H1 (cell line): ENCODE data around the gene NAP1L5. TPM values are rescaled to one million over a fixed set of nuclear protein-coding genes. Genes with fewer than 3 reads are reported as not detected.

Experiments
- CTCF ChIA-PET: fragments of 300-600 bp; sonication (Branson Sonifier 250); formaldehyde crosslinking; loops from one replicate; lab custom pipeline; 2021; ENCODE audit not compliant: partially characterized antibody; lab: Charles Lee
- POLR2A ChIA-PET: fragments of 300-600 bp; sonication (Branson Sonifier 250); formaldehyde crosslinking; loops from one replicate; lab custom pipeline; 2021; ENCODE audit warnings: inconsistent platforms; ENCODE audit not compliant: partially characterized antibody; lab: Charles Lee
- DNase-seq, 2 experiments: peaks; one replicate each; pipeline versions ENCODE4 v3.0.0 to v3.0.0-alpha.2; 2010 to 2022; ENCODE audit warnings: low spot score in 2 of 2, low read depth in 1 of 2, mixed read lengths in 1 of 2
- FAIRE-seq: peaks from 2 replicates; lab custom pipeline; 2011; peaks lifted over from hg19 to GRCh38; lab: Jason Lieb, UNC
- H2AFZ ChIP-seq: 2 replicates; pipeline ENCODE4 v1.8.1; 2012; ENCODE audit warnings: low read length, inconsistent platforms
- H2AK5ac ChIP-seq: 2 replicates; pipeline ENCODE4 v1.6.1; 2013; ENCODE audit warnings: low read depth, low read length
- H2BK120ac ChIP-seq: replicated peaks from 2 replicates; pipeline ENCODE3; 2013; ENCODE audit warnings: low read depth, low read length, inconsistent platforms
- H2BK12ac ChIP-seq: 2 replicates; pipeline ENCODE4 v1.6.1; 2013; ENCODE audit warnings: low read depth, low read length
- H2BK15ac ChIP-seq: 2 replicates; pipeline ENCODE4 v1.6.1; 2013; ENCODE audit warnings: low read length
- H2BK20ac ChIP-seq: 2 replicates; pipeline ENCODE4 v1.6.1; 2013; ENCODE audit warnings: low read length
- H2BK5ac ChIP-seq: 2 replicates; pipeline ENCODE4 v1.6.1; 2013; ENCODE audit warnings: low read depth, low read length
- H3K14ac ChIP-seq: 2 replicates; pipeline ENCODE4 v1.6.1; 2013; ENCODE audit warnings: inconsistent platforms; ENCODE audit not compliant: insufficient read length
- H3K18ac ChIP-seq: 2 replicates; pipeline ENCODE4 v1.6.1; 2013; ENCODE audit warnings: low read length; ENCODE audit errors: extremely low read depth
- H3K23ac ChIP-seq: 2 replicates; pipeline ENCODE4 v1.6.1; 2013; ENCODE audit warnings: inconsistent platforms; ENCODE audit not compliant: insufficient read length
- H3K23me2 ChIP-seq: 2 replicates; pipeline ENCODE4 v1.6.1; 2013; ENCODE audit warnings: low read depth, low read length
- H3K27ac ChIP-seq: 2 replicates; pipeline ENCODE4 v1.6.1; 2011; ENCODE audit warnings: low read depth, low read length, inconsistent platforms
- H3K27me3 ChIP-seq, 4 experiments: replicated peaks in 1 of 4; 1 replicate in 1 of 4; 2 replicates in 3 of 4; pipeline versions ENCODE4 v1.6.1 to v1.8.1; 2011 to 2013; ENCODE audit warnings: low read length in 3 of 4, mild to moderate bottlenecking in 3 of 4, inconsistent platforms in 2 of 4, mixed read lengths in 2 of 4, moderate library complexity in 1 of 4; ENCODE audit not compliant: control insufficient read depth in 3 of 4, insufficient read depth in 3 of 4; ENCODE audit errors: extremely low read depth in 1 of 4
- H3K36me3 ChIP-seq, 4 experiments: 2 replicates each; pipeline versions ENCODE4 v1.6.1 to v1.8.1; 2011 to 2013; ENCODE audit warnings: mild to moderate bottlenecking in 4 of 4, low read length in 3 of 4, moderate library complexity in 2 of 4, control low read depth in 1 of 4, inconsistent platforms in 1 of 4; ENCODE audit not compliant: insufficient read depth in 4 of 4, control insufficient read depth in 2 of 4
- H3K4ac ChIP-seq: replicated peaks from 2 replicates; pipeline ENCODE3; 2013; ENCODE audit warnings: low read length, low read depth, mixed read lengths, inconsistent platforms; ENCODE audit not compliant: insufficient read length
- H3K4me1 ChIP-seq, 4 experiments: replicated peaks in 1 of 4; 1 replicate in 1 of 4; 2 replicates in 3 of 4; pipeline versions ENCODE4 v1.6.1 to v1.8.1; 2011 to 2013; ENCODE audit warnings: low read length in 3 of 4, inconsistent platforms in 2 of 4, mixed read lengths in 1 of 4; ENCODE audit not compliant: insufficient read depth in 4 of 4, control insufficient read depth in 3 of 4
- H3K4me2 ChIP-seq, 2 experiments: 2 replicates each; pipeline versions ENCODE4 v1.6.1 to v1.8.1; 2011 to 2013; ENCODE audit warnings: low read depth in 2 of 2, low read length in 2 of 2, control low read depth in 1 of 2, inconsistent platforms in 1 of 2, mild to moderate bottlenecking in 1 of 2; ENCODE audit not compliant: insufficient read depth in 1 of 2
- H3K4me3 ChIP-seq, 4 experiments: fragments of 200-600, 300-600 bp in 1 of 4; sonication (generic), shearing (Covaris generic), sonication (Bioruptor Twin) in 1 of 4; 2 replicates each; pipeline versions ENCODE4 v1.5.1 to v1.8.1; 2011 to 2016; ENCODE audit warnings: low read length in 4 of 4, low read depth in 3 of 4, control low read depth in 2 of 4, inconsistent platforms in 2 of 4, mild to moderate bottlenecking in 2 of 4, mixed read lengths in 1 of 4, moderate library complexity in 1 of 4; ENCODE audit not compliant: insufficient read depth in 2 of 4; ENCODE audit errors: extremely low read depth in 1 of 4
- H3K56ac ChIP-seq: replicated peaks from 2 replicates; pipeline ENCODE3; 2013; ENCODE audit warnings: low read depth, mild to moderate bottlenecking, mixed read lengths, low read length, inconsistent platforms; ENCODE audit not compliant: insufficient read length
- H3K79me1 ChIP-seq: 2 replicates; pipeline ENCODE4 v1.6.1; 2013; ENCODE audit warnings: low read depth, low read length, control low read depth
- H3K79me2 ChIP-seq, 2 experiments: 2 replicates each; pipeline versions ENCODE4 v1.6.1 to v1.8.1; 2012 to 2013; ENCODE audit warnings: low read length in 2 of 2, mild to moderate bottlenecking in 2 of 2, inconsistent platforms in 1 of 2; ENCODE audit not compliant: insufficient read depth in 2 of 2, control insufficient read depth in 1 of 2
- H3K9ac ChIP-seq, 4 experiments: replicated peaks in 1 of 4; 1 replicate in 1 of 4; 2 replicates in 3 of 4; pipeline versions ENCODE4 v1.6.1 to v1.8.1; 2011 to 2013; ENCODE audit warnings: low read depth in 3 of 4, low read length in 3 of 4, control low read depth in 2 of 4, mild to moderate bottlenecking in 2 of 4, moderate library complexity in 2 of 4, inconsistent platforms in 1 of 4; ENCODE audit errors: extremely low read depth in 1 of 4
- H3K9me3 ChIP-seq, 2 experiments: 2 replicates each; pipeline versions ENCODE4 v1.6.1 to v1.8.1; 2012 to 2013; ENCODE audit warnings: mild to moderate bottlenecking in 2 of 2, moderate library complexity in 2 of 2, control low read depth in 1 of 2, inconsistent platforms in 1 of 2, low read depth in 1 of 2, low read length in 1 of 2, mixed read lengths in 1 of 2; ENCODE audit not compliant: insufficient read depth in 2 of 2
- H4K20me1 ChIP-seq, 2 experiments: replicated peaks in 1 of 2; 2 replicates each; pipeline versions ENCODE3 to v1.8.1; 2011 to 2013; ENCODE audit warnings: inconsistent platforms in 2 of 2, low read length in 2 of 2, mild to moderate bottlenecking in 1 of 2; ENCODE audit not compliant: insufficient read depth in 2 of 2, control insufficient read depth in 1 of 2
- H4K5ac ChIP-seq: 2 replicates; pipeline ENCODE4 v1.6.1; 2013; ENCODE audit warnings: low read length, low read depth, mixed read lengths, inconsistent platforms; ENCODE audit not compliant: insufficient read length
- H4K8ac ChIP-seq: 2 replicates; pipeline ENCODE4 v1.8.0; 2013; ENCODE audit warnings: mild to moderate bottlenecking, moderate library complexity, low read length, inconsistent platforms; ENCODE audit not compliant: insufficient read depth; ENCODE audit errors: extremely low read depth
- H4K91ac ChIP-seq: replicated peaks from 2 replicates; pipeline ENCODE3; 2013; ENCODE audit warnings: low read length, mixed read lengths, inconsistent platforms; ENCODE audit not compliant: insufficient read length
- ASH2L ChIP-seq: fragments of 200-600, 300-600 bp; sonication (generic); IDR thresholded peaks from one replicate; pipeline ENCODE4 v1.7.1; 2017; ENCODE audit warnings: low read length
- CTCF ChIP-seq, 3 experiments: IDR thresholded peaks; 1 replicate in 2 of 3; 2 replicates in 1 of 3; pipeline versions ENCODE4 v1.5.1 to v1.6.1; 2011; ENCODE audit warnings: low read length in 3 of 3, mild to moderate bottlenecking in 3 of 3, inconsistent platforms in 2 of 3, low read depth in 1 of 3, moderate library complexity in 1 of 3; ENCODE audit not compliant: insufficient read depth in 1 of 3; ENCODE audit errors: control extremely low read depth in 1 of 3
- RAD21 ChIP-seq, 2 experiments: IDR thresholded peaks in 1 of 2; conservative IDR thresholded peaks in 1 of 2; 2 replicates each; pipeline ENCODE4 v1.6.1; 2011; ENCODE audit warnings: low read depth in 2 of 2, low read length in 2 of 2, improper control_type of control experiment in 1 of 2, inconsistent platforms in 1 of 2, mild to moderate bottlenecking in 1 of 2, moderate library complexity in 1 of 2
- WGBS, 2 experiments: shearing (Covaris generic) in 1 of 2; methylation state at CpG; one replicate each; pipeline versions ENCODE4 v1.1.6 to v1.1.7; 2013 to 2015; ENCODE audit warnings: low lambda C conversion rate in 2 of 2, mixed read lengths in 2 of 2, inconsistent platforms in 1 of 2, low coverage in 1 of 2, missing lambda C conversion rate in 1 of 2; ENCODE audit not compliant: insufficient replicate concordance in 2 of 2, insufficient coverage in 1 of 2, insufficient read length in 1 of 2; ENCODE audit errors: extremely low coverage in 1 of 2, missing lambda C conversion rate in 1 of 2; 5-methylcytosine and 5-hydroxymethylcytosine counted together
- polyA plus RNA-seq, 7 experiments: library from polyadenylated mRNA; depleted of rRNA in 3 of 7; stranded (reverse) in 5 of 7; unstranded in 2 of 7; fragments of >200 nt in 5 of 7; fragments of 200-250 nt in 2 of 7; gene quantifications; 1 replicate in 5 of 7; 2 replicates in 1 of 7; 4 replicates in 1 of 7; pipeline versions ENCODE4 v1.2.1 to v1.2.3, GENCODE V29; 2011 to 2013; ENCODE audit warnings: missing spikeins in 2 of 7, mixed read lengths in 2 of 7
- total RNA-seq: library from RNA; stranded (reverse); fragmentation: NEBNext Ultra II Directional; extraction: Animal tissue kit (Norgen Biotek cat#: 25700); gene quantifications from 2 replicates; pipeline ENCODE4 v1.2.1, GENCODE V29; 2021

The NAP1L5 gene
- total and polyA plus RNA-seq, 2 of the 8 experiments (the other 6 are each of a cell fraction or from before 2014, with no cell fraction given), result 1.3 to 2.7 TPM

GRCh38 chr4:88698519-88698918 is 890 bp upstream of the NAP1L5 start:
- peaks cover 3% of the 10 kb centered on the region; the same call in 1 of the 2 replicates for H3K23me2 ChIP-seq
- H2BK120ac ChIP-seq, result no peak overlapping the region
- no peak overlapping the region for H2BK15ac ChIP-seq
- H2BK20ac ChIP-seq, result no peak overlapping the region
- POLR2A ChIA-PET, result interaction anchor here (1.4 kb wide), 1 partner anchor 8 kb away, joined by 5 read pairs; no protein-coding TSS in a partner anchor
- TF ChIP-seq CTCF (IDR thresholded peaks at IDR 0.05; ENCODE audit: control extremely low read depth in 1 of 3, insufficient read depth in 1 of 3, low read depth in 1 of 3, low read length in 3 of 3), result no peak
- TF ChIP-seq RAD21 (IDR thresholded peaks at IDR 0.05 in 1 of 2, conservative IDR thresholded peaks at IDR 0.05 in 1 of 2; ENCODE audit: low read depth in 2 of 2, low read length in 2 of 2), result no peak
- TF ChIP-seq ASH2L, result no peak
- TF ChIP-seq, all 59 proteins: peak for 0
- no peak overlapping the region for H2BK5ac ChIP-seq
- no peak overlapping the region for H3K14ac ChIP-seq
- no peak overlapping the region; a peak in 1 of 4 replicates for H3K4me2 ChIP-seq
- no peak overlapping the region for H3K56ac ChIP-seq
- no peaks in the 10 kb centered on the region; a peak in 1 of 7 replicates for H3K4me1 ChIP-seq
- no peak overlapping the region for H3K4me3 ChIP-seq
- H4K8ac ChIP-seq, result no peak overlapping the region
- CTCF ChIA-PET, result interaction anchor here (1.3 kb wide), 1 partner anchor 25 kb away, joined by 3 read pairs; no protein-coding TSS in a partner anchor
- H2AFZ ChIP-seq, result no peak overlapping the region
- FAIRE-seq, result no peak
- H3K27me3 ChIP-seq, result peaks cover 0 to 4% (median 1%) of the 10 kb centered on the region in 4 experiments; a peak in 3 of 7 replicates
- H3K27ac ChIP-seq, result no peak overlapping the region
- H2AK5ac ChIP-seq, result no peak overlapping the region
- no peaks in the 10 kb centered on the region for H3K79me1 ChIP-seq
- H3K9ac ChIP-seq, result no peak overlapping the region
- H3K23ac ChIP-seq, result no peak overlapping the region
- no peak overlapping the region for H4K5ac ChIP-seq
- H4K91ac ChIP-seq, result no peak overlapping the region
- DNase-seq, result no peak
- H3K4ac ChIP-seq, result no peak overlapping the region
- no peaks in the 10 kb centered on the region for H3K79me2 ChIP-seq
- no peak overlapping the region for H2BK12ac ChIP-seq
- H3K18ac ChIP-seq, result no peak overlapping the region
- 90% methylated on average over 2 of the region's 7 CpGs; no CpG with 5 or more reads in 1 of the 2 experiments for WGBS, 2 experiments
- H3K9me3 ChIP-seq, result no peaks in the 10 kb centered on the region
- H3K36me3 ChIP-seq, result no peaks in the 10 kb centered on the region
- no peaks in the 10 kb centered on the region for H4K20me1 ChIP-seq
